ENCODE measurements around the gene DUOX1. TPM values are rescaled to one million over a fixed set of nuclear protein-coding genes. Genes with fewer than 3 reads are reported as not detected.

The DUOX1 gene
- total RNA-seq, 2 donors from 2014 or later, result 0.08 TPM; not detected in 1

- no peak for DNase-seq (ENCODE audit: low spot score)
- H3K27me3 Mint-ChIP-seq, result no peaks in the 10 kb centered on the region
- no peaks in the 10 kb centered on the region for H3K9me3 Mint-ChIP-seq
- no peaks in the 10 kb centered on the region for H3K36me3 Mint-ChIP-seq
- peak overlapping the region; percentile 30 for H3K4me3 Mint-ChIP-seq
- ATAC-seq, result no peak
- peaks cover 6 to 21% of the 10 kb centered on the region in 2 donors for H3K4me1 Mint-ChIP-seq (ENCODE audit: low read depth in 2 of 2)
- peak overlapping the region; percentile 35 to 79 for H3K27ac Mint-ChIP-seq
Observed at GRCh38 chr15:45167631-45168205, 37.9 kb downstream of the DUOX1 start.

- no peak for DNase-seq (ENCODE audit: low spot score)
- Mint-ChIP-seq H3K36me3 (no peaks in the 10 kb centered on the region), H3K4me3 (no peak overlapping the region), H3K27ac (no peak overlapping the region), H3K4me1 (ENCODE audit: low read depth in 2 of 2) (peaks cover 6 to 16% of the 10 kb centered on the region in 2 donors), H3K27me3 (no peaks in the 10 kb centered on the region), H3K9me3 (no peaks in the 10 kb centered on the region)
- no peak for ATAC-seq
Observed at GRCh38 chr15:45168286-45168685, 38.5 kb downstream of the DUOX1 start.

- DNase-seq (ENCODE audit: low spot score) (no peak), ATAC-seq (no peak)
- Mint-ChIP-seq H3K27ac (no peak overlapping the region), H3K27me3 (no peaks in the 10 kb centered on the region), H3K36me3 (no peaks in the 10 kb centered on the region), H3K4me1 (ENCODE audit: low read depth in 2 of 2) (peaks cover 6 to 15% of the 10 kb centered on the region in 2 donors), H3K4me3 (no peak overlapping the region), H3K9me3 (no peaks in the 10 kb centered on the region)
Observed at GRCh38 chr15:45168751-45169551, 39.2 kb downstream of the DUOX1 start.

- H3K27me3 Mint-ChIP-seq, result no peaks in the 10 kb centered on the region
- ATAC-seq, result no peak
- H3K36me3 Mint-ChIP-seq, result no peaks in the 10 kb centered on the region
- peaks cover 6 to 12% of the 10 kb centered on the region in 2 donors for H3K4me1 Mint-ChIP-seq (ENCODE audit: low read depth in 2 of 2)
- DNase-seq (ENCODE audit: low spot score), result no peak
- no peaks in the 10 kb centered on the region for H3K9me3 Mint-ChIP-seq
- H3K27ac Mint-ChIP-seq, result no peak overlapping the region
- no peak overlapping the region for H3K4me3 Mint-ChIP-seq
Observed at GRCh38 chr15:45169608-45170480, 40.0 kb downstream of the DUOX1 start.

- DNase-seq (ENCODE audit: low spot score) (no peak), ATAC-seq (no peak)
- Mint-ChIP-seq H3K27me3 (no peaks in the 10 kb centered on the region), H3K4me3 (no peak overlapping the region), H3K4me1 (ENCODE audit: low read depth in 2 of 2) (peaks cover 0 to 4% of the 10 kb centered on the region in 2 donors), H3K27ac (no peak overlapping the region), H3K9me3 (no peaks in the 10 kb centered on the region), H3K36me3 (no peaks in the 10 kb centered on the region)
Observed at GRCh38 chr15:45171912-45172311, 42.1 kb downstream of the DUOX1 start.

- ATAC-seq (no peak), DNase-seq (ENCODE audit: low spot score) (no peak)
- Mint-ChIP-seq H3K27ac (no peak overlapping the region), H3K9me3 (no peaks in the 10 kb centered on the region), H3K4me3 (no peak overlapping the region), H3K27me3 (no peaks in the 10 kb centered on the region), H3K36me3 (no peaks in the 10 kb centered on the region), H3K4me1 (ENCODE audit: low read depth in 2 of 2) (peaks cover 0 to 4% of the 10 kb centered on the region in 2 donors)
Observed at GRCh38 chr15:45174069-45174468, 44.3 kb downstream of the DUOX1 start.

- H3K27me3 Mint-ChIP-seq, result no peaks in the 10 kb centered on the region
- ATAC-seq (no peak), DNase-seq (ENCODE audit: low spot score) (no peak)
- H3K4me1 Mint-ChIP-seq (ENCODE audit: low read depth in 2 of 2), result peaks cover 0 to 4% of the 10 kb centered on the region in 2 donors
- H3K9me3 Mint-ChIP-seq, result no peaks in the 10 kb centered on the region
- H3K36me3 Mint-ChIP-seq, result no peaks in the 10 kb centered on the region
- no peak overlapping the region for H3K4me3 Mint-ChIP-seq
- H3K27ac Mint-ChIP-seq, result no peak overlapping the region
Observed at GRCh38 chr15:45174577-45174976, 44.8 kb downstream of the DUOX1 start.

GRCh38 chr15:45177285-45177684, 47.5 kb downstream of the DUOX1 start:
- H3K27ac Mint-ChIP-seq, result no peak overlapping the region
- no peak for DNase-seq (ENCODE audit: low spot score)
- ATAC-seq, result no peak
- H3K4me3 Mint-ChIP-seq, result no peak overlapping the region
- peaks cover 0 to 2% of the 10 kb centered on the region in 2 donors for H3K27me3 Mint-ChIP-seq
- peaks cover 12 to 20% of the 10 kb centered on the region in 2 donors for H3K4me1 Mint-ChIP-seq (ENCODE audit: low read depth in 2 of 2)
- H3K9me3 Mint-ChIP-seq, result no peaks in the 10 kb centered on the region
- no peaks in the 10 kb centered on the region for H3K36me3 Mint-ChIP-seq

GRCh38 chr15:45179221-45179985, 49.6 kb downstream of the DUOX1 start:
- DNase-seq (ENCODE audit: low spot score), result no peak
- no peak for ATAC-seq
- H3K4me3 Mint-ChIP-seq, result peak overlapping the region; percentile 32
- peaks cover 0 to 2% of the 10 kb centered on the region in 2 donors for H3K27me3 Mint-ChIP-seq
- H3K27ac Mint-ChIP-seq, result no peak overlapping the region
- peaks cover 12 to 23% of the 10 kb centered on the region in 2 donors for H3K4me1 Mint-ChIP-seq (ENCODE audit: low read depth in 2 of 2)
- no peaks in the 10 kb centered on the region for H3K36me3 Mint-ChIP-seq
- no peaks in the 10 kb centered on the region for H3K9me3 Mint-ChIP-seq

- H3K4me3 Mint-ChIP-seq, result peak overlapping the region; percentile 32
- H3K27ac Mint-ChIP-seq, result peak overlapping the region; percentile 10 to 68
- peak; percentile 78 for DNase-seq (ENCODE audit: low spot score)
- H3K36me3 Mint-ChIP-seq, result no peaks in the 10 kb centered on the region
- peak; percentile 88 to 90 for ATAC-seq
- H3K27me3 Mint-ChIP-seq, result peaks cover 0 to 2% of the 10 kb centered on the region in 2 donors
- no peaks in the 10 kb centered on the region for H3K9me3 Mint-ChIP-seq
- H3K4me1 Mint-ChIP-seq (ENCODE audit: low read depth in 2 of 2), result peaks cover 12 to 23% of the 10 kb centered on the region in 2 donors
Observed at GRCh38 chr15:45180201-45180600, 50.4 kb downstream of the DUOX1 start.

GRCh38 chr15:45180648-45181436, 51.0 kb downstream of the DUOX1 start:
- peak overlapping the region; percentile 32 for H3K4me3 Mint-ChIP-seq

GRCh38 chr15:45181491-45182285, 51.9 kb downstream of the DUOX1 start:
- H3K27me3 Mint-ChIP-seq, result peaks cover 1 to 11% of the 10 kb centered on the region in 2 donors
- H3K4me1 Mint-ChIP-seq (ENCODE audit: low read depth in 2 of 2), result peaks cover 13 to 24% of the 10 kb centered on the region in 2 donors
- DNase-seq (ENCODE audit: low spot score) (no peak), ATAC-seq (no peak)
- H3K36me3 Mint-ChIP-seq, result no peaks in the 10 kb centered on the region
- H3K27ac Mint-ChIP-seq, result no peak overlapping the region
- no peak overlapping the region for H3K4me3 Mint-ChIP-seq
- no peaks in the 10 kb centered on the region for H3K9me3 Mint-ChIP-seq

More at GRCh38 chr15:45180648-45181436, 51.0 kb downstream of the DUOX1 start:
- no peaks in the 10 kb centered on the region for H3K9me3 Mint-ChIP-seq
- H3K4me1 Mint-ChIP-seq (ENCODE audit: low read depth in 2 of 2), result peaks cover 12 to 23% of the 10 kb centered on the region in 2 donors
- DNase-seq (ENCODE audit: low spot score) (no peak), ATAC-seq (no peak)
- no peaks in the 10 kb centered on the region for H3K36me3 Mint-ChIP-seq
- H3K27me3 Mint-ChIP-seq, result peaks cover 0 to 6% of the 10 kb centered on the region in 2 donors
- peak overlapping the region; percentile 10 to 68 for H3K27ac Mint-ChIP-seq

Measured in natural killer cell treated with Interleukin-12 subunit alpha and Interleukin-12 subunit beta and Interleukin-15 and Interleukin-18, amount 100 ng/mL, for 72 hours (primary cell).